GM12878 (cell line): ENCODE results near the gene KDM8. TPM values are rescaled to one million over a fixed set of nuclear protein-coding genes. Genes with fewer than 3 reads are reported as not detected.
"Not testable (repeated sequence)": the region's sequence is repeated elsewhere in the genome, so short reads cannot be mapped to it uniquely, and the experiment has no call there.

Experiments used
- ATAC-seq: fragments of 200-7000 bp; cut with Tn5 transposase; 3 replicates; pipeline ENCODE4 v1.9.1; 2020; ENCODE audit warnings: mild to moderate bottlenecking, moderate library complexity
- BruUV-seq: library from RNA; stranded (reverse); fragments of 400-500 nt; replicated peaks from 2 replicates; lab custom pipeline; 2021; lab: Mats Ljungman, UMichigan
- CTCF ChIA-PET: fragments of 300-600 bp; sonication (Branson Sonifier 250); formaldehyde crosslinking; extraction: SDS; loops from one replicate; lab custom pipeline; 2021; ENCODE audit warnings: inconsistent platforms; lab: Yijun Ruan, JAX
- POLR2A ChIA-PET: fragments of 350-600 bp; formaldehyde crosslinking; extraction: SDS; loops from one replicate; lab custom pipeline; 2021; ENCODE audit warnings: inconsistent platforms; lab: Charles Lee
- RAD21 ChIA-PET: fragments of 300-600 bp; sonication (Branson Sonifier 250); formaldehyde crosslinking; loops from one replicate; lab custom pipeline; 2023; ENCODE audit warnings: antibody characterized with exemption; ENCODE audit not compliant: unreplicated experiment; lab: Charles Lee
- SMC1A ChIA-PET: fragments of 300-600 bp; sonication (Branson Sonifier 250); formaldehyde crosslinking; loops from one replicate; lab custom pipeline; 2023; ENCODE audit not compliant: unreplicated experiment, uncharacterized antibody; lab: Charles Lee
- DNase-seq: peaks from one replicate; pipeline ENCODE4 v3.0.0-alpha.2; 2011; ENCODE audit warnings: low read depth, low spot score
- FAIRE-seq: peaks from 3 replicates; lab custom pipeline; 2011; peaks lifted over from hg19 to GRCh38; lab: Jason Lieb, UNC
- H2AFZ ChIP-seq: 2 replicates; pipeline ENCODE4 v1.6.0; 2011; ENCODE audit warnings: low read depth, low read length, control low read depth; ENCODE audit not compliant: control insufficient read depth
- H3K27ac ChIP-seq: 2 replicates; pipeline ENCODE4 v1.5.1; 2011; ENCODE audit warnings: control low read depth; ENCODE audit not compliant: control insufficient read depth, insufficient read depth
- H3K27me3 ChIP-seq, 2 experiments: replicated peaks in 1 of 2; 2 replicates each; pipeline versions ENCODE4 v1.6.0 to v1.6.1; 2011; ENCODE audit warnings: low read length in 1 of 2; ENCODE audit not compliant: control insufficient read depth in 2 of 2, insufficient read depth in 2 of 2
- H3K36me3 ChIP-seq, 2 experiments: 2 replicates each; pipeline ENCODE4 v1.5.1; 2011; ENCODE audit warnings: low read length in 1 of 2; ENCODE audit not compliant: control insufficient read depth in 2 of 2, insufficient read depth in 2 of 2
- H3K4me1 ChIP-seq: 2 replicates; pipeline ENCODE4 v1.6.1; 2011; ENCODE audit warnings: mild to moderate bottlenecking, low read length, moderate library complexity, mixed read lengths; ENCODE audit not compliant: control insufficient read depth, insufficient read depth
- H3K4me2 ChIP-seq: 2 replicates; pipeline ENCODE4 v1.6.0; 2011; ENCODE audit warnings: control low read depth; ENCODE audit not compliant: control insufficient read depth, insufficient read depth
- H3K4me3 ChIP-seq: fragments of 200-600 bp; sonication (generic); 2 replicates; pipeline ENCODE4 v1.5.1; 2016
- H3K79me2 ChIP-seq: 2 replicates; pipeline ENCODE4 v1.6.0; 2011; ENCODE audit warnings: low read length; ENCODE audit not compliant: control insufficient read depth, insufficient read depth
- H3K9ac ChIP-seq: 2 replicates; pipeline ENCODE4 v1.8.0; 2011; ENCODE audit warnings: low read length, control low read depth, mixed read lengths; ENCODE audit not compliant: control insufficient read depth, insufficient read depth
- H3K9me3 ChIP-seq: replicated peaks from 3 replicates; pipeline ENCODE4 v1.5.1; 2011; ENCODE audit warnings: mild to moderate bottlenecking, low read length; ENCODE audit not compliant: control insufficient read depth, insufficient read depth
- H4K20me1 ChIP-seq: 2 replicates; pipeline ENCODE4 v1.6.0; 2011; ENCODE audit not compliant: control insufficient read depth, insufficient read depth
- IRF4 ChIP-seq: IDR thresholded peaks from 2 replicates; pipeline ENCODE4 v1.6.1; 2011; ENCODE audit warnings: low read depth, low read length
- MAX ChIP-seq: IDR thresholded peaks from 2 replicates; pipeline ENCODE4 v1.6.1; 2012; ENCODE audit warnings: low read depth, low read length, improper control_type of control experiment
- NR2C1 ChIP-seq: fragments of 450-650 bp; IDR thresholded peaks from 2 replicates; pipeline ENCODE4 v1.6.1; 2017; ENCODE audit warnings: antibody characterized with exemption, mild to moderate bottlenecking, moderate library complexity
- WGBS: methylation state at CpG from one replicate; pipeline ENCODE4 v1.1.6; 2016; ENCODE audit warnings: low lambda C conversion rate; ENCODE audit not compliant: insufficient replicate concordance, insufficient coverage; ENCODE audit errors: missing lambda C conversion rate; 5-methylcytosine and 5-hydroxymethylcytosine counted together
- in situ Hi-C: fragments of 300-500 bp; cut with MboI; formaldehyde crosslinking; loops from 9 replicates; pipeline ENCODE4 v1.14.3; 2018; ENCODE audit warnings: mixed read lengths
- intact Hi-C: fragments of 100-400 bp; cut with micrococcal nuclease; formaldehyde crosslinking; loops from one replicate; pipeline ENCODE4 v1.14.2; 2022; ENCODE audit not compliant: unreplicated experiment
- polyA plus RNA-seq, 11 experiments: library from polyadenylated mRNA; depleted of rRNA in 4 of 11; unstranded in 6 of 11; stranded (reverse) in 5 of 11; fragments of >200 nt; fragmentation: Nextera tagmentation in 4 of 11; fragmentation: Illumina TruSeq in 1 of 11; extraction: Ambion mirVana in 4 of 11; extraction: Trizol in 1 of 11; gene quantifications; 1 replicate in 1 of 11; 2 replicates in 10 of 11; pipeline versions ENCODE4 v1.2.1 to v1.2.3, GENCODE V29; 2011 to 2016; ENCODE audit warnings: inconsistent platforms in 2 of 11, missing spikeins in 2 of 11, low read depth in 1 of 11
- total RNA-seq, 4 experiments: library from RNA; depleted of rRNA in 3 of 4; stranded (reverse); fragments of >200 nt in 3 of 4; fragmentation: Illumina TruSeq in 1 of 4; extraction: Trizol in 1 of 4; gene quantifications; 2 replicates each; pipeline versions ENCODE4 v1.2.1 to v1.2.3, GENCODE V29; 2013 to 2021

The KDM8 gene
- total and polyA plus RNA-seq, 10 of the 15 experiments (the other 5 are each of a cell fraction or from before 2014, with no cell fraction given) = 0.79 to 8.9 (median 5.8) TPM

- ChIA-PET RAD21 (no interaction called here), SMC1A (interaction anchor here (0.9 to 1.5 kb wide), 2 partner anchors 119 to 155 kb away, joined by 3 read pairs; no protein-coding TSS in a partner anchor)
These were observed 43.1 kb downstream of the KDM8 start for GRCh38 chr16:27246439-27246838.

GRCh38 chr16:27247076-27247475 lies 43.8 kb downstream of the KDM8 start:
- ChIA-PET CTCF (interaction anchor here (1.0 kb wide), 1 partner anchor 12 kb away, joined by 4 read pairs; no protein-coding TSS in a partner anchor), SMC1A (interaction anchor here (0.9 to 1.1 kb wide), 2 partner anchors 10 to 154 kb away, joined by 3 read pairs; no protein-coding TSS in a partner anchor), POLR2A (interaction anchor here (0.7 to 2.1 kb wide), 3 partner anchors 8 to 40 kb away, joined by 3 to 14 read pairs (median 4); no protein-coding TSS in a partner anchor), RAD21 (interaction anchor here (1.0 kb wide), 1 partner anchor 12 kb away, joined by 4 read pairs; no protein-coding TSS in a partner anchor)
- H3K27me3 ChIP-seq, H3K36me3 ChIP-seq, intact Hi-C loops, DNase-seq, H3K4me3 ChIP-seq, H3K27ac ChIP-seq, H2AFZ ChIP-seq, H3K79me2 ChIP-seq, H3K9me3 ChIP-seq, FAIRE-seq, BruUV-seq, ATAC-seq, H3K4me2 ChIP-seq, in situ Hi-C loops, H3K9ac ChIP-seq, H4K20me1 ChIP-seq: not testable (repeated sequence)
- 0% methylated on average over 1 of the region's 1 CpG for WGBS
- H3K4me1 ChIP-seq = peaks cover 16% of the 10 kb centered on the region

More at GRCh38 chr16:27246439-27246838, 43.1 kb downstream of the KDM8 start:
- Histone ChIP-seq H3K9me3 (no peaks in the 10 kb centered on the region; the same call in 2 of the 3 replicates), H3K9ac (no peak overlapping the region), H3K79me2 (no peaks in the 10 kb centered on the region), H3K4me1 (peaks cover 16% of the 10 kb centered on the region), H3K27ac (no peak overlapping the region), H3K4me2 (no peak overlapping the region), H3K27me3 (no peaks in the 10 kb centered on the region), H4K20me1 (no peaks in the 10 kb centered on the region), H3K4me3 (no peak overlapping the region), H3K36me3 (peaks cover 0 to 3% of the 10 kb centered on the region in 2 experiments; a peak in 1 of 4 replicates), H2AFZ (no peak overlapping the region)
- DNase-seq = no peak
- no peak for FAIRE-seq
- ATAC-seq = no peak
- TF ChIP-seq MAX (no peak), NR2C1 (no peak), IRF4 (no peak)
- CTCF ChIA-PET = interaction anchor here (1.0 kb wide), 1 partner anchor 12 kb away, joined by 4 read pairs; no protein-coding TSS in a partner anchor
- in situ Hi-C loops (no loop called here), intact Hi-C loops (no loop called here)
- no TSS peak for BruUV-seq
- WGBS = 85% methylated on average over 4 of the region's 4 CpGs
- POLR2A ChIA-PET = no interaction called here
